HG03432 (cell line): ENCODE results near the gene RPRD1B.

Source experiments
- ATAC-seq: cut with Tn5 transposase; IDR thresholded peaks from one replicate; pipeline ENCODE4 v1.9.1; 2021; ENCODE audit warnings: mild to moderate bottlenecking, moderate library complexity; ENCODE audit not compliant: unreplicated experiment

Gene RPRD1B

DNA sequence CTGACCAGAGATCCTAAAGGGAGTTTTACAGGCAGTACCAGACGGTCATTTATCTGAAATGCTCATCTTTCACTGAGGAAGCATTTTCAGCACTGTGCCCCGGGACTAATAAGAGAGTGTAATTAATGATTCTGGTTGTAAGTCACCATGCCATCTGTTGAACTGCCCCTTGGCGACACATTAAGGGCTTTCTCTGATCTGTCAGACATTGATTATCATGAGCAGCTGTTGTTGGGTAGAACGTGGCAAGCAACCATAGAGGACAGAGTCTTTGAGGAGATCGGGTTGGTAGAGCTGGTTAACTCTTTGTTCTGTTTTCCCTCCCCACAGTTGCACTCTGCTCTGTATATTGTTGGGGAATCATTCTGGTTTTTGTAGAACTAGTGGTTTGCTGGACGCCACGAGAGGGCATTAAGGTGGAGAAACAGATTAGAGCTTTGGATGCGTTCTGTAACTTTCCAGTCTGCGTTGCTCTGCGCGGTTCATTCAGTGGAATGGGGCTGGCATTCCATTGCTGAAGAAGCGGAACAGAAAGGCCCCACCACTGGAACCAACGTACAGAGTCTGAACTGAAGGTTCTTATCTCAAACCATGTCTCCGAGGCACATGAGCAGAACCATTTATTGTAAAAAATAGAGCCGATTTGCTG is 34.3 kb downstream of the RPRD1B start:
- ATAC-seq = no peak

DNA sequence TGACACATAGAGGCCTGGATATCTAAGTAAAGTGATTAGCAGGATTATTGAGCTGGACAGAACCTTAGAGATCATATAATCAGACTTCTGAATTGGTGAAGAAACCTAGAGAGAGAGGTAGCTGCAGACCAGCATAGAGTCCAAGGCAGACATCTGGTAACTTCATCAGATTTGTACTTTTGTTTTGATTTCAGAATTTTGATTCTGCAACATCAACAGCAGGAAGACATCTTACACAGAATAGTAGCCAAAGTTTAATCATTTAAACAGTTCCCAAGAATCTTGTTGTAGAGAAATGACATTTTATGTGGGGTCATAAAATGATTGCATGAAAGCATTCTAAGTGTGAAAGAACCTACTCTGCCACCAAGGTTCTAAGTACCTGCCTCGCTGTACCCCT is 39.4 kb downstream of the RPRD1B start:
- no peak for ATAC-seq

DNA sequence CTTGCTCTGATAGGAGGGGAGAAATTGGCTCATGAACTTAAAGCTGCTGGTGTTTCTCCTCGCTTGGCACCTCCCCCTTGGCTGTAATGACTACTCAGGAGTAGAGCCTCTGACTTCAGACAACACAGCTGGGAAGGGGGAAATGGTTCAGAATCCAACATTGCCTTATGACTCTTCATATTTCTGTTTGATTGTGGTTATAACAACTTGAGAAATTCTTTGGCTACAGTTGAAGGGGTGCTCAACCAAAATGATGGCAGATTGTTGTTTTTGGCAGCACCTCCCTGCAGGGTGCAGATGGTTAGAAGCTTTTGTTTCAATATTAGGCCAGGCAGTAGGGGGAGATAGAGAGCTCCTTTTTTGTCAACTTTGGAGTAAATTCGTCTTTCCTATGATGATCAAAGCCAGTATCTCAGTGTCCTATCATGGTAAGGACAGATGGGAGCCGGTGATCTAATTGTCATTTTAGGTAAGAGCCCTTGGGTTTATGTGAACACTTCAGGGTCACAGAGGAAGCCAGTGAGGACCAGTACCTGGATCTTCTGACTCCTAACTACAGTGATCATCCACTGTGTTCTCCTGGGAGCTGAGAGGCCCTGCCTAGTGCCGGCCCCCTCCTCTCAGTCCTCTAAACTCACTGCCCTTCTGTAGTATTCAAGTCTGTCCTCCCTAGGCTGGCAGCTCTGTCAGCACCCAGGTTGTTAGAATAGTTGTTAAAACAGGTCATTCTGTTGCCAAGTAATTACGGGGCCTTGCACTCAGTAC is 39.9 kb downstream of the RPRD1B start:
- ATAC-seq = peak; percentile 61

DNA sequence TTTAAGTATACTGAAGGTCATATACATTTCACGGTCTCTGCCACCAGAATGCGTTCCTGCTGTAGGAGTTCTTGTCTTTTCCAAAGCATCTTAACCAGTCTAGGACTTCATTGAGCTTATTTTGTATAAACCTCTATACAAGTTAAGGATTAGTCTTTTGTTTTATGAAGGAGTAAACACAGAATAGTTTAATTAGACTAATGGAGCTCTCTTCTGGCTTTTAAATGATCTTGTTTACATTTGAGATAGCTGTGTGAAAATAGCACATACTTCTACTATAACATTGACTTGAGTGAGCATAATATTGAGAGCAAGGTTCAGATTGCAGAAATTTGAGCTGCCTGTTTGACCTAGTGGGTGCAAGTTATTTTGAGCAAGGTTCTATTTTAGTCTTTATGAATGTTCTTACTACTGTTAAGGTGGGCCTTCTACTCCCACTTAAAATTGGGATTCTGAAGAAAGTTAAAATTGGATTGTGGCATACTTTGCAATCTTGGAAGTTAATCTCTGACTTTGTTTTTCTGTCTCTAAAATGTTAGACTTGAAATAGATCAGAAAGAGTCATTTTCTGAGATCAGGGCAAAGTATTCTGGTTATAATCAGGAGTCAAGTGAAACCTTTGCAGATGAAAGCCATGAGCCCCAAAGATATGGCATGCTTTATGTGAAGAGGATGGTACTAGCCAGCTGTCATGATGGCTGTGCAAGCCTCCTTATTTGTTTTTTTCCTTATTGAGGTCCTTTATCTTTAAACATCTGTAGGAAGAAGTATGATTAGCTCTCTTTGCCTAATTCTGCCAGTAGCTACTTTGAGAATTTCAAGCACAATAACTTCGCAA is 41.8 kb downstream of the RPRD1B start:
- no peak for ATAC-seq

DNA sequence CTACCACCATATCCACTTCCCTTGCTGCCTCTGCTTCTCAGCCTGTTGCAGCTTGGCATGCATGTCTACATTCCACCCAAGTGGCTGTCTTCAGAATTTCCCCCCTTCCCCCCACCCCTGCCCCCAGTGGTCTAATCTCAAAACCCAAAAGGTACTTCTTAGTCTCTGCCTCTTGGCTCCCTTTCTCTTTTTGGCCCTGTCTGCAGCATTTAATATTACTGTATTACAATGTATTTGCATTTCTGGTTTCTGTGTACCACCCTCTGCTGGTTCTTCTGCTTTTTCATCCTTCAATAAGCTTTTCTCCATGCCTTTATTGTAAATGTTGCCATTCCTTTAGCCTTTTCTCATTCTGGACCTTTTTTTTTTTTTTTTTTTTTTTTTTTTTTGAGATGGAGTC is 43.0 kb downstream of the RPRD1B start:
- no peak for ATAC-seq

DNA sequence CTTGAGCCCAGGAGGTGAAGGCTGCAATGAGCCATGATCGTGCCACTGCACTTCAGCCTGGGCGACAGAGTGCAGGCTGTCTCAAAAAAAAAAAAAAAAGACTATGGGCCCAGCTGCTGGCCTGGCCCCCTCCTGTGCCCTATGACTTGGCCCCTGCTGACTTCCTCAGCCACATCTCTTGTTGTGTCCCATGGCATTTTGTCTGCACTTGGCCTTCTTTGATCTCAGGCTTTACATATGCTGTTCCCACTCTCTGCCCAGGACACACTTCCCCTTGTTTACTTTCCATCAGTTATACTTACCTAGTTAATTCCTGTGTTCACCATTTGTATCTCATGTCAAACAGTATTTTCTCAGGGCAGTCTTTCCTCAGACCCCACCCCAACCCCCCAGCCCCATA is 44.5 kb downstream of the RPRD1B start:
- no peak for ATAC-seq

DNA sequence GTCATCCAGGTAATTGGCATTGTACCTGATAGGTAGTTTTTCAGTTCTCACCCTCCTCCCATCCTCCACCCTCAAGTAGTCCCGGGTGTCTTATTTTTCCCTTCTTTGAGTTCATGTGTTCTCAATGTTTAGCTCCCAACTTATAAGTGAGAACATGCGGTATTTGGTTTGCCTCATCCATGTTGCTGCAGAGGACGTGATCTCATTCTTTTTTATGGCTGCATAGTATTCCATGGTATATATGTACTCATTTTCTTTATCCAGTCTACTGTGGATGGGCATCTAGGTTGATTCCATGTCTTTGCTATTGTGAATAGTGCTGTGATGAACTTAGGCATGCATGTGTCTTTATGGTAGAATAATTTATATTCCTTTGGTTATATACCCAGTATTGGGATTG is 45.8 kb downstream of the RPRD1B start:
- ATAC-seq = no peak

DNA sequence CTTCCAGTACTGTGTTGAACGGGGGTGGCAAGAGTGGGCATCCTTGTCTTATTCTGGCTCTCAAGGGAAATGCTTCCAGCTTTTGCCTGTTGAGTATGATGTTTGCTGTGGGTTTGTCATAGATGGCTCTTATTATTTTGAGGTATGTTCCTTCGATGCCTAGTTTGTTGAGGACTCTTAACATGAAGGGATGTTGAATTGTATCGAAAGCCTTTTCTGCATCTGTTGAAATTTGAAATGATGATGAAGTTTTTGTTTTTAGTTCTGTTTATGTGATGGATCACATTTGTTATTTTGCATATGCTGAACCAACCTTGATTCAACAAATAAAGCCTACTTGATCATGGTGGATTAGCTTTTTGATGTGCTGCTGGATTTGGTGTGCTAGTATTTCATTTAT is 48.0 kb downstream of the RPRD1B start:
- ATAC-seq = no peak

DNA sequence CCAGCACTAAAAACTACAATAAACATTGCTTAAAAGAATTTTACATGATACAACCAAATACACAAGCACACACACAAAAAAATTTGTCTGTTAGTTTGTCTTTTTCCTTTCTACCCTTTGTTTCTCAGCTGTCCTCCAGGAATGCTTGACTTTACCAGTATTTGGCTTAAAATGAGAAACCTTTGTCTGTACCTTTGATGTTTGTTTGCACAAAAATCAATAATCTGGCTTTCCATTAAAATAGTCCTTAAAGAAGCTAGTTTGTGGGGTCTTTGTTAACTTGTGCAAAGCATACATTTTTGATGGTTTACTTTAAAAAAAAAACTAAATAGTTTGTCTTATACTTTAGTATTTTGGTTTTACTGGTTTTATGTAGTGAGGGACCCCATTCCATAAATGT is 49.3 kb downstream of the RPRD1B start:
- ATAC-seq = no peak

DNA sequence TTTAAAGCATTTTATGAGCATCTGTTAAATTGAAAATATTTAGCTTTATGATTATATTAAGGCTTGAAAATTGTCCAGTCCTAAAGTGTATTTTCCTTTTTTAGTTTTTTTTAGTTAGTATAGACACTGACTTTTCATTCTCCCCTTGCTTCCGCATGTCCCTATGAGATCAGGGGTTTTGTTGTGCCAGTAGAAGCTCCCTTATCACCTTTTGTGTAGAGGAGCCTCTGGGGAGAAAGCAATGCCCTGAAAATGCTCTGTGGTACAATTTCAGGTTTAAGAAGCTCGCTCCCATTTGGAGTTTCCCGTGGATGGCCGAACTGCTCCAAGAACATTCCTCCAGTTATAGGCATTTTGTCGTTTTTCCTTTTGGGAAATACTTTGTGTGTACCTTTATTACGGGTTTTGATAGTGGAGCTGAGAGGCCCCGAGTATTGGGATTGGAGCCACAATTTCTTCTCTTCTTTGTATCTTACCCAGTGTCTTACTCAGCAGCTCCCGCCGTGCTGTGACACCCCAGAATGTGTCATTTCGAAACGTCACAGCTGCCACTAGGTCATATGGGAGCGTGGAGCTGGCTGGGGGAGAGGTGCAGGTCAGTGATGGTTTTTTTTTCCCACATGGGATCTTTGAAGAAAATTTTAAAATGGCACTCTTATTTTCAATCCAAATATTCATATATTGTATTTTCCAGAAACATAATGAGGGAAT is 49.9 kb downstream of the RPRD1B start:
- no peak for ATAC-seq

DNA sequence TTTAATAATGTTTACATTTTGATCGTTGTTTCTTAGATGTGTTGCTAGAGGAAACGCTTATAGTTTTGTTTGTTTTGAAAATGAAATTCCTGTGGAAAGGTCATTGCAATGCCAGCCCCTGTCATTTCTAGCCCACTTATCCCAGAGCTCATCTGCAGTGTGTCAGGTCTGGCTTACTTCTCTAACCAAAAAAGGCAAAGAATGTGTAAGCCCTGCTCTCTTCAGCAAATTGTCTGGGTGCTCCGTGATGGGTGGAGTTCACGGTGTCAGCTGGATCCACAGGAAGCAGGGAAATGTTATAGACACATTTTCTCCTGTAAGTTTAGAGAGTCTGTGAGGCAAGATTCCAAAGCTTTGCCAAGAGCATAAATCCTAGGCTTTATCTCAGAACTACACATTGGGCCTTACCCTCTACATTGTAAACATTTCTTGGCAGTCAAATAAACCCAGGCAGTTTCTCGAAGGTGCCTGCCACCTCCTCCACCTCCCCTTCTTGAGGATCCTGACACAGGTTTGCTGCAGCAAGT is 50.9 kb downstream of the RPRD1B start:
- ATAC-seq = no peak

DNA sequence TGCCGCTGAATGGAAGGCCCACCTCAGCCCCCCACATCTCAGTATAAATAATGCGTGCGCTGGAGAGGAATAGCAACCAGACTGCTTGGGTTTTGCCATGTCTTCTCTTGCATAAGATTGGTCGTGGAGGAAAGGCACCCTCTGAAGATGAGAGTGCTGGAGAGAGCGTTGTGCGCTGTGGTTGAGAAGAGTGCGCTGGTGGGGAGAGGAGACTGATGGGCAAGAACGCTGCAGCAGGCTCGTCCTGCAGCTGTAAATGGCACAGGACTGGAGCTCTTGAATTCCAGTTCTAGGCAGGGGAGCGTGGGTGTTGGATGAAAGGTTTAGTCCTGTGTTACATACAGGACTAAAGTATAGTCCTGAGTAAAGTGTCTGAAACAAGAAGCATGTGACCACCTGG is 51.5 kb downstream of the RPRD1B start:
- no peak for ATAC-seq

DNA sequence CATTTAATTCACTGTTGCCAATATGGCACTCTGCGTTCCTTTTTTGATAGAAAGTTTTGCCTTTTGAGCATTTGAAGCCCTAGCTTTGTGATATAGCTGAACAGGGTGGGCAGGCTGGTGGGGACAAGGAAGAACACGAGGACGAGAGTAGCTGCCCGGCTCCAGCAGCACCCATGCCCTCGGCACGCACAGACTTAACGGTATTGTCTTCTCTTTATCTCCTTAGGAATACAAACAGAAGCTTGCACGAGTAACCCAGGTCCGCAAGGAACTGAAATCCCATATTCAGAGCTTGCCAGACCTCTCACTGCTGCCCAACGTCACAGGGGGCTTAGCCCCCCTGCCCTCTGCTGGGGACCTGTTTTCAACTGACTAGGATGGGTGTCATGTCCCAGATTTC is 56.0 kb downstream of the RPRD1B start:
- no peak for ATAC-seq

DNA sequence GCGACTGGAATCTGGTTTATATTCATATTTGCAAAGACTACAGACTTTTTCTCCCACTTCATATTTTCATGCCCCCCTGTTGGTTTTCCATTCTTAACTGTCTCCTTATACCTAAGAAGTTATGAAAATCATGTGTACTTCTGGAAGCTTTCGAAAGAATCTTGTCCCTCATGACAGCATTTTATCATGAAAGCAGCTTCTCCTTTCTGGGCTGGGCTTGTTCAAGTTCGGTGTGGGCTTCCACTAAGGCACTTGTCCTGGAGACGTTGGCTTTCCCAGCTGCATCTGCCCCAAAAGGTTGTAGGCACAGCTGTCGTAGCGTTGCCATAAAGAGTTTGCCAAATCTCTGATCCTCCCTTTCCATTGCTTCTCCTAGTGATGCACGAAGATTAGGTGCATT is 56.5 kb downstream of the RPRD1B start:
- no peak for ATAC-seq

DNA sequence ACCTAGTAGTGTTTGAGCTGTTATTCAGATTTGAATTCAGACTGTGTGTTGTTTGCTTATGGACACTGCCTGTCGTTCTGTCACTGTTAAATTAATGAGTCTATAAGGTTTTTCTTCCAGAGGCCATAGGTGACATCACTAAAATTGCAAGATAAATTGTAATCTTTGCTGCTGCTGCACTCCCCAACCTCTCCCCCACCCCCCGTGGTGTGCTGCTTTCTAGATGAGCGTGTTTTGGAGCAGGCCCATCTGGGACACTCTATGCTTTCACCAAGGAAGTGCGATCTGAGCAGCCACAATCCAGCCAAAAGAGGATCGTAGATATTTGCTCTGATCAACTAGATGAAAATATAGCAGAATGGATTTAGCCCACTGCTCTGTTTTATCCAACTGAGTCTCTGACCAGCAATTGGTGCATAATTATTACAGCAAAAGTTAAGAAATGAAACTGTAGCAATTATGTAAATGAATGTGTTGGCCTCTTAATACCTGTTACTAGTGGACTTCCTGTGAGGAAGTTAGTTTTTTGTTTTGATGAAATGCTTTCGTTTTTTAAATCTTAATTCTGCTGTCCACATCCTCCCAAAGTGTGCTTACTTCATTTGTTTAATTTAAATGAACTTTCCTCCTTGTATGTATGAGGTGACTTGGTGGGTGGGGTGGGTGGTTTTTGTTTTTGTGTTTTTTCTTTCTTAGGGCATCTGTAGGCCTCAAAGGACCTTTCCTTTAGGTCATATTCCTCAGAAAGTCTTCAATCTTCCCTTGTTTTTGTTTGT is 58.1 kb downstream of the RPRD1B start:
- peak; percentile 30 for ATAC-seq

DNA sequence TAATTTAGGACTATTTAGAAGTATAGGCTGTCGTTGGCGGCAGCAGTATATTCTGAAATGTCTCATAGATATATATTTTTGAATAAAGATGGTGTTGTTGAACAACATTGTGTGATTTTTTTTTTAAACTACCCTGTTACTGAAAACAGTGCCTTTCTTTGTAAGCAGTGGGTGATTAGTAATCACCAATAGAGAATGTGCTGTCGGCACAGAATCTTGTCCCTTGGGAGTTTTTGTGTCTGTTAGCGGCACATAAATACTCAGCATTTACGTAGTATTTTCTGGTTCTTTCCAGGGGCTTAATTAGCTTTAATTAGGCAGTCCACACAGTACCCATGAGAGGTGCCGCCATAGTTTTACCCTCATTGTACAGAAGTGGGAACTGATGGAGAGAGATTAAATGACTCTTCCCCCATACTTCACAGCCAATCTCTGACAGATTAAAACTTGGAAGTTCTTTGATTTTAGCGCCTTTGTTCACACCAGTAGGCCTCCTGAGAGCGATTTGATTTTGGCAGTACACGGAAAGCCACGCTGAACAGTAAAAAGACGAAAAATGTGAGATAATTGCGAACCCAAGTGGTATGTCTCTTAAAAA is 58.8 kb downstream of the RPRD1B start:
- no peak for ATAC-seq

DNA sequence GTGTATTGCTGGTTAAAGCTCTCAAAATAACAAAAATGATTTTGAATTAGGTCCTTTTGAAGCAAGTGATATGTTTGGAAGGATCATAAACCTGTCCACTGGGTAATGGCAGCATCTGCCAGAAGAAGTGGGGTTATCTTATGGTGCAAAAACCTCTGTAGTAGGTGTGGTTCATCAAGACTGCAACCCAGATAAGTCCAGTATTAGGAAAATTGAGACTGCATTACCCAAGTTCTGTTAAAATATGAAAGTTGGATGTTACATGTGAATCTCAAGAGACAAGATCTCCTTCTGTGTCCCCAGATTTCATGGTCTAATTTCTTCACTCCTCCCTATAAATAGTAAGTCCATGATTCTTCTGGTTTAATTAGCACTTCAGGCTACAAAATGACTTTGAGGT is 59.4 kb downstream of the RPRD1B start:
- no peak for ATAC-seq

DNA sequence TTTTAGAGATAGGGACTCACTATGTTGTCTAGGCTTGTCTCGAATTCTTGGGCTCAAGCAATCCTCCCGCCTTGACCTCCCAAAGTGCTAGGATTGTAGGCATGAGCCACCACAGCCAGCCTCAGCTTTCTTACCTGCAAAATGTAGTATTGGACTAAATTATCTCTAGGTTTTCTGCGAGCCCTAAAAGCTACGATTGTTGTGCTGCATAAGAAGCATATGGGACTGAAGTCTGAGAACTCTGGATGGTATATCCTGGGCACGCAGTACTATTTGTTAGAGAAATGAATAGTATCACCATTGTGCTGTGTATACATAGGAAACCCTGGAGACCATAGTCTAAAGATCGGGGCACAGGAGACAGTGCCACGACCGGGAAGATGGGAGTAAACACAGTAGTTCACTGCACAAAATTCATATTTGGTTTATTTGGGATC is 60.1 kb downstream of the RPRD1B start:
- ATAC-seq = no peak

DNA sequence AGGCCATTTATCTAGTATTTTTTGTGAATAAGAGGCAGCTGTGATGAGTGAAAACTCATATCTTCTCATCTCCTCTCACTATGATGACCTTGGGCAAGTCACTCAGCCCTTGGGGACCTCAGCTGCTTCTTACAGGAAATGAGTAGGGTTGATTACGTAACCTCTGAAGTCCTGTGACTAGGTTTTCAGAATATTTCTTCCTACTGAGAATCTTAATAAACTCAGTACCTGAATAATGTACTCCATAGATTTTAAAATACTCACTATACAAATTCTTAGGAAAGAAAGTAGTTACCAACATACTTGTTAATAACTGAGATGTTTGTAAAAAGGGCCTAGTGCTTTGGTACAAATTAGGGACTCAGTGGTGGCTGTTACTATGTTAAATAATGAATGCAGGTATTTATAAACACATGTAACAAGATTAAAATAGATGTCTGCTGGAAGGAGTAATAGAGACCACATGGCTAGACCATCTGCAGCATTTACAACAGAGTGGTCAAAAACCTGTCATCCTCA is 60.9 kb downstream of the RPRD1B start:
- peak; percentile 63 for ATAC-seq
